Stimulated activated CD4-positive, alpha-beta T cell treated with anti-CD3 and anti-CD28 coated beads, Interleukin-2, amount 100 ng/mL, for 24 hours (primary cell): ENCODE measurements around the gene AKNAD1.
A peak's percentile ranks its signal among the peaks of the same experiment; 100 is the strongest.
"Not testable (repeated sequence)": the region's sequence is repeated elsewhere in the genome, so short reads cannot be mapped to it uniquely, and the experiment has no call there.

Experiments used
- DNase-seq, 2 donors: peaks; one replicate each; pipeline ENCODE4 v3.0.0-alpha.2; 2020

AKNAD1 gene, protein sequence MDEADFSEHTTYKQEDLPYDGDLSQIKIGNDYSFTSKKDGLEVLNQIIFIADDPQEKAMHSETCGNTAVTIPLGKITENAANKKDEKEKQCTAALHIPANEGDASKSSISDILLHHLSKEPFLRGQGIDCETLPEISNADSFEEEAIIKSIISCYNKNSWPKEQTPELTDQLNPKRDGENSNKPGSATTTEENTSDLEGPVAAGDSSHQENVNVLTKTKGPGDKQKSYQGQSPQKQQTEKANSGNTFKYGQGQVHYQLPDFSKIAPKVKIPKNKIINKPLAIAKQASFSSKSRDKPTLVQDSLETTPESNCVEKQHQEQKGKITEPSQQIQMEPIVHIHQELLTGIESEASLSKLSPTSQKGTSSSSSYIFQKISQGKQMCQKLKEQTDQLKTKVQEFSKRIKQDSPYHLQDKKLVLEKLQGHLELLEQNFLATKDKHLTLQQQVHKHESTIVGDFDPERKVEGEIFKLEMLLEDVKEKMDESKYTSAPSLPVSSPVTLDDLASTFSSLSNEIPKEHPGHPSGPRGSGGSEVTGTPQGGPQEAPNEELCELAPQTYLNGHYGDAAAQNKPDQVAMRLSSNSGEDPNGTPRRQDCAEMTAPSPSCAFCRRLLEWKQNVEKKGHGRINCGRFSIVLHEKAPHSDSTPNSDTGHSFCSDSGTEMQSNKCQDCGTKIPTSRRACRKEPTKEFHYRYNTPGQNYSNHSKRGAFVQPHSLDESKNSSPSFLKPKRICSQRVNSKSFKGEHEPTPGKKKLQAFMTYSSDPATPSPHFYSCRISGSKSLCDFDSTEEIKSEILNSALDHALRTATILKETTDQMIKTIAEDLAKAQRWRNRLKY

DNA sequence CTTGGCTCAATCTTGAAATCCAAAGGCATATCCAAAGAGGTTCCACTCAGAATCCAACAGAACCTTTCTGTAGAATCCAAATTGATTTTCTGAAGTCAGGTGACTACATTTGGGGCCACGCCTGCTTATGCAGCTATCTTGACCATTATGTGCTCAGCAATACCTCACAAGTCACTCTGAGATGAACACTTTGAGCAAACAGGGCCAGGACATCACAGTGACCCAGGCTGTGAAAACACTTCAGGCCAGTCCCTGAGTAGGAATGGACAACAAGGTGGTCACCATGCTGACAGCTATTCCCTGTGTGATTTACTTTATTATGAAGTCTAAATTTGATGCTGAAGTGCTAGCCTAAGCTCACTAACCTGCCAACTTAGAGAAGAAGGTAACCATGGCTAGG is at the start of gene AKNAD1:
Gene AKNAD1, minus strand, starts transcription at position 101 of the 400 bp plus-strand sequence. CDS start 4,430 bp downstream, outside the sequence.
- no peak for DNase-seq

DNA sequence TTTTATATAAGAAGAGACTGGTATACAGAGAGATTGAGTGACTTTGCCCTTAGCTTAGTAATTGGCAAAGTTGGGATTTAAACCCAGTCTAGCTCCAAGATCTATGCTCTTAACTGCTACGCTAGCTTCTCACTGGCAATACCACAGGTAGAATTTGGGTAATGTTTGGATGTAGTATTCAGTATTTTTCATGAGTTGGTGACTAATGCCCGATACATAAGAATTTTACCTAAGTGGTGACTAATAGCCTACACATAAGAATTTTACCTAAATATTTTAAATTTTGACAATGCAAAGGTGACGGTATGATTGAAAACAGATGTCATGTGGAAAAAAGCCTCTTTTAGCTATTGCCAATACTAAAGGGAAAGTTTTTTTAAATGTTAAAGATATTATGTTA is 44.2 kb upstream of the AKNAD1 start:
- DNase-seq: no peak

DNA sequence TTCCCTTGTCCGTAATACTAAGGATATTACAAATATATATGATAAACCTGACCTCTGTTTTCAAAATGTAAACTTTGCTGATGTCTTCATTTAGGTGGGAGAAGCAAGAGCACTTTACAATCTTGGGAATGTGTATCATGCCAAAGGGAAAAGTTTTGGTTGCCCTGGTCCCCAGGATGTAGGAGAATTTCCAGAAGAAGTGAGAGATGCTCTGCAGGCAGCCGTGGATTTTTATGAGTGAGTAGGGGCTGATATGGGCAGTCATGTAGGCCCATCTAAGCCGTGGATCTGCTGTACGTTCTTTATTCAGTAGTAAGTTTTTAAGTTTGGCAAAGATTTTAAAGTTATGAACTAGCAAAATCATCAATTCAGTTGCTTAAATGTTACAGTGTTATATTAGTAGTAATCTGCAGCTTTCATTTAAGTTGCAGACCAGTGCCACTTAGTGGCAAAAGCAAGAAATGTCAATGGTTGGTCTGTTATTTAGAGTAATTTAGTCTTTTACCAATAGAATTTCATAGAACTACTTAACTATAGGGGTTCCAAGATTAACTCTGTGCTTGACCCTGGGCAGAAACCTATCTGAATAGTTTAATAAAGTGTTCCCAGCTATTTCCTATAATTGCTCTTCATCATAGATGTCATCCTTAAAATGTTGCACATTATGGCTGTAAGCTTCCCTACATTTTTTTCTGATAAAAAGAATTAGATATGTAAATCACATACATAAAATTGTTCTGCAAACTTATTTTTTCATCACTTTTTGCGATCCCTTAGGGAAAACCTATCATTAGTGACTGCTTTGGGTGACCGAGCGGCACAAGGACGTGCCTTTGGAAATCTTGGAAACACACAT is 41.2 kb upstream of the AKNAD1 start:
- peak in 1 of 2 donors; percentile 28 for DNase-seq

DNA sequence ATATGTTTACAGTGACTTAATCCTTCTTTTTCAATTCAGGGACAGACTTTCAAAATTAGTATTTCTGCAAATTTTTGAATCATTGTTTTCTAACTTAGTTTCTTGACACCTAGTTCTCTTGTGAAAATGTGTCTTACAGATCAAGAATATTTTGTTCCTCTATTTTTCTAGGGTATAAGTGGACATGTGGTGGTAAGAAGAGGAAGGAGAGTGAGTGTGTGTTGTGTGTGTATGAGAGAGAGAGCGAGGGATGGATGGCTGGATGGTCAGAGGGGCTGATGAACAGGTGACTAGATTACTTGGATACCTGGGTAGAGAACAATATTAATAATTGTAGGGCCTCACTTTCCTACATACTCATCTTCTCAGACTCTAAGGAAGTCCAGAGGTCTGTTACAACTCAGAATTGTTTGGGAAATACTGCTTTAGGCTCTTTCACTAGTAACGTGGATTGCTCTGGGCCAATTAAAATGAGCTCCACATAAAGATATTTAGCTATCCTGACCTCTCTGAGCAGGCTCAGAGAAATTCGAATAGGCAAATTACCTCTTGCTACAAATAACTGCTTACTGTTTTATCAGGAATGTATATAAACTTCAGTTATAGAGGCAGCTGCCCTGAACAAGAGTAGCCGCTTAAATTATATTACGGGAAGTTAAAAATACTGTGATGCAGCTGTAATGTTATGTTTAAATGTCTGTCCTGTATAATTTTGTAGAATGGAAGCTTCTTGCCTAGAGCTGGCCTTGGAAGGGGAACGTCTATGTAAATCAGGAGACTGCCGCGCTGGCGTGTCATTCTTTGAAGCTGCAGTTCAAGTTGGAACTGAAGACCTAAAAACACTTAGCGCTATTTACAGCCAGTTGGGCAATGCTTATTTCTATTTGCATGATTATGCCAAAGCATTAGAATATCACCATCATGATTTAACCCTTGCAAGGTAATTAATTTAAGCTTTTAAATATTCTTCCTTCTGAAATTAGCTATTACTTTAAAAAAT is 39.6 kb upstream of the AKNAD1 start:
- no peak for DNase-seq

DNA sequence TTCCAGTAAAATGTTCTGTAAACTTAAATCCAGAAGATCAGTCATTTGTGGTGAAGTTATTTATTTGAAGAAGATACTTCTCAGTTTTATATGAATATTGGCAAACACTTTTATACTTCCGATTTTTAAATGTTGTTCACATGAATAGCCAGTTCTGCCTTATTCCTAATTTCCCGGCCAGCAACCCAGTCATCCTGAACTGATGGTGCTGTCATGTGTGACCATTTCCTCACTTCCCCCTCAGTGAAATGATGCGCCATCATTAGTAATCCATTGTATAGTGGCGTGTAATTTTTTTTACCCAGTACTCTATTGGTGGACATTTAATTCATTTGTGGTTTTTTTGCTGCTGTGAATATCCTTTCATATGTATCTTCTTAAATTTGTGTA is 36.2 kb upstream of the AKNAD1 start:
- no peak for DNase-seq

DNA sequence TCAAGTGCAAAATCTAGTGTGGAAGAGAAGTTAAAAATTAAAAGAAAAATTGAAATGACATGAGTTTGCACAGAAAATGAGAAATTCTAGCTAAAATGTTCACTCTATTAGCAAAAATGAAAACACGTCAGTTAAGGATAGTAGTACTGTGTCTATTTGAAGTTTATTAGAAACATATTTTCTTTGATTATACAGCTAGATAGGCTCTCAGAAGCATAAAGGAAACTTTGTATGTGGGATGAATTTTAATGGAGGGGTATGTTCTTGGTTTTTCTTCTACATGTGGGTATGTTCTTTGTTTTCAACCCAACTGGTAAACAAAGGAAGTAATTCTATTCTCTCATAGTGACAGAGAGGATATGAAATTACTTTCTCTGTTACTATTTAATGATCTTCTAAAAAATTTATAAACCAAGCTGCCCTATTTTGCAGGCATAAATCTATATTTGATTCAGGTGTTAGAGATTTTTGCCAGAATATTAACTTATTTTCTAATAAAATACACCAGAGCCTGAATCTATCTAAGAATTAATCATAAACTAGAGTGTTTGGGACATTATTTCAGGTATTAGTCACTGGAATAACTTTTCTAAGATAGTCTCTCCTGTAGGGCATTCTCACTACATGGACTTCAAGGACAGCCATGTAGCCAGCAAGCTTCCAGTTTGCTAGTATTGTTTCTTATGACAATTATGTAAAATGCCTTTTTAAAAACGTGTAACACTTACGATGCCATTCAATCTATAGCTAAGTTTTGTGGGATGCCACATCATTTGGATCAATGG is 35.7 kb upstream of the AKNAD1 start:
- DNase-seq: no peak

DNA sequence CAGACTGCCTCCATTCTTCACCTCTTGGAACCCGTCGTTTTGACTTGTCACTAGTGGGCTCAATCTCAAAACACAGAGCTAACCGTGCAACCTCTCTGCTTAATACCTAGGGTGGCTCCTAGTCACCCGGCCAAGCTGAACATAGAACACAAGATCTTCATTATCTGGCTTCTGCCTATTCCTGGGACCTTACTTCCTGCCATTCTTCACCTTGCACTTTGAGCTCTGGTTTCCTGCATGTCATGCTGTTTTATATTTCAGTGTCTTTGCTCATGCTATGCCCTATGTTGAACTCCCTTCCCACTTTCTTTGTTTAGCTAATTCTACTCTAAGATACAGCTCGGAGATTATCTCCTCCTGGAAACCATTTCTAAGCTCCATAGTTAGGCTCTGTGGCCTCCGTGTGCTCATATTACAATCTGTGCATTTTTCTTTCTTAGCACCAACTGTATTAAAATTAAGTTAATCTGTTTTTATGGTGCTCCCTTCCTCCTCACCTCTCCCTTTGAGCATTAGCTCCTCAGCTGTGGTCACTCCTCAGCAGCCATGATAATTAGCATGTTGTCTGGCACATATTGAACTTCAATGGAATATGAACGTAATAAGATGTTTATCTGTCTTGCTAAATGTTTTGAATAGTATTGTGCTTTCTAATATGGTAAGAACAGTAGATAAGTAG is 33.0 kb upstream of the AKNAD1 start:
- no peak for DNase-seq

DNA sequence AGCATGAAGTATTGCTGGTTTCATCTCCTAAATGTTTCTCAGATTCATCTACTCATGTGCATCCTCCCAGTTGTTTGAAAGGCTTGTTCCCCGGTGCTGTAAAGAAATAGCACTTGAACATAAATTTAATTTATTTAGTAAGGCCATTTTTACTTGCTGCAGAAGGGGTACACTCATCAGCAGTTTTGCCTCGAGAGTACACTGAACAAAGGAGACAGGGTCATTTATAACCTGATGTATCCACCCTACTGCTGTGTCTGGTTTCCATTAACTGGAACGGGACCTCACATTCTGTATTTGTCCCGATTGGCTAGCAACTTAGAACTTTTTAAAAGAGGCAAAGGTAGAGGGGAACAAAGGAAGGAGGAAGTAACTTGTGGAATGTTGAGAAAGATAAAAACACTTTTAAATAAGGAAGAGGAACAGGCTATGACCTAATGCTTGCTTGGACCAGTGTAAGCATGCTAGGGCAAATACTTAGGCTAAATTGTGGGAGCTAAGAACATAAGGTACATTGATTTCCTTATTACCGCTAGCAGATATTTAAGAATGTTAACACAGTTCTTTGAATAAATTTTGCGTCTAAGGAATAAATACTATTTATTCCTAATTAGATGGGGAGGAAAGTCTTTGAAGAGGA is 32.2 kb upstream of the AKNAD1 start:
- DNase-seq: not testable (repeated sequence)

DNA sequence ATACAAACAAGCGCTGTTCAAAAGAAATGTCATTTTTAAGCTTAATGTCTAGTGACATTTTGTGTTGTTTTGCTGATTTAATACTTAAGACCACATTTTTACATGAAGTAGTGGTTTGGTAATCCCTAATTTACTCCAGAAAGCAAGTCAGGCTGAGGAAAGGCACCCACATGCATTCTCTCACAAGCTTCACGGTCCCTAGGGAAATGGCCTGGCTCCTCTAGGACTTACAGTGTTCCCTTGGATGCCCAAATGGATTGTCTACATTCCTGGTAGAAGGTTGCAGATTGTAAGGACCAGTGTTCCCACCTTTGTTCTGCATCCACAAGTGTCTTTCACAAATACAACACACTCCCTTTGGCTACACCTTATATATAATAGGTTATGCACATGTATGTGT is 29.4 kb upstream of the AKNAD1 start:
- no peak for DNase-seq

DNA sequence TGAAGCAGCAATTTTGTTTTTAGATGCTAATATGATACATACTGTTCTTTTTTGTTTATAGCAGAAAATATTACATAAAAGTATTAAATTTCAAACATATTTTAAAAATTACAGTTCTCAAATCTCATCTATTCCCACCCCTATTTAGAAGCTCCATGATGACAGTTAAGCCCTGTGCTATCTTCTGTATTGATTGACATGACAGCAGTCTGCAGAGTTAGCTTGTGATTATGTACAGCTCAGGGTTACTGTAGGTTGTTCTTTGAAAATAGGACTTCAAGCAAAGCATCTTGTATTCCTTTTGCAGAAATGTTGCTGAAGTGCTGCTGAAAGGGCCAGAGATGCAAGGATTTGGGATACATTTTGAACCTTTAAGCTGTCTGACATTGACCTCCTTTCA is 28.1 kb upstream of the AKNAD1 start:
- no peak for DNase-seq

DNA sequence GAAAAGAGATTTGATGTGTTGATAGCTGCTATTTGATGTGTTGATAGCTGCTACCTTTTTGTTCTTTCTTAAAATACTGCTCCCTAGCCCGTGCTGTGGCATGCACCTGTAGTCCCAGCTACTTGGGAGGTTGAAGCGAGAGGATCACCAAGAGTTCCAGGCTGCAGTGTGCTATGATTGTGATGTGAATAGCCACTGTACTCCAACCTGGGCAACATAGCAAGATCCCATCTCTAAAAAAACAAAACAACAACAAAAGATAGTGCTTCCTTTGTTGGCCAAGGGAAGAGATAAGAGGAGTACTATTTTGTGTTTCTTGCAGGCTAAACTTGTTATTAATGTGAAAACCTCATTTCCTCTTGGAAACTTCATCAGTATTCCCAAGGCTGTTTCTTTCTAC is 25.9 kb upstream of the AKNAD1 start:
- no peak for DNase-seq

DNA sequence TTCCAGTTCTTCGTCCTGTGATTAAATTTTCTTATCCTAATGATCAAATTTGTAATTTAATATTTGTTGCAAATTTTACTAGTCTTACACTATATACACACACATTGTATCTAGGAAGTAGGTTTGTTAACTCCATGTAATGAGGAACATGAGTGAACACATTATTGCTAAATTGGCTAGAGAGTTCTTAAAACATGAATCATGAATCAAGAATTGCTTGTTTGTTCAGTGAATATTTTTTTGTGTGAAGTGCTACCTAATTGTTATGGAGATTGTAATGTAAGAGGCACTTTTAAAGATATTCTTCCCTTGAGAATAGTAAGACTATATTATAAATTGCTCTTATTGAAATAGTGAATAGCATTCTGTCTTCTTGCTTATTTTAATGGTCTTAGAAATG is 24.5 kb upstream of the AKNAD1 start:
- DNase-seq: no peak

DNA sequence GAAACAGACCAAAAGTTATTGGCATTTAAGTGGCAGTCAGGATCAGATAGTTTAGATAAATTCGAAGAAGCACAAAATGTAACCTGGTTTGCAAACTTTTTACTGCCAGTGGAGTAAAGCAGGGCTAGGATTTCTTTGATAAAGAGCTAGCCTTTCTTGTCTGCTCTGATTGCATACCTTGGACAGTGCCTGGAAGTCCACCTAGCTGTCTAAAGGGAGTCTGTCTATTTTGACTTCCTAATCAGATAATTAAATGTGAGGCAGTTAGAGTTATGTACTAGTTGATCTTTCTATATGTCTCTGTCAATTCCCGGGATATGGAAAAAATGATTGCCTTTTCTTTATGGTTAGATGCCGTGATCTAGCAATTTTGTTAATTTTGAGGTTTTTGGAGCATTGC is 24.0 kb upstream of the AKNAD1 start:
- no peak for DNase-seq

DNA sequence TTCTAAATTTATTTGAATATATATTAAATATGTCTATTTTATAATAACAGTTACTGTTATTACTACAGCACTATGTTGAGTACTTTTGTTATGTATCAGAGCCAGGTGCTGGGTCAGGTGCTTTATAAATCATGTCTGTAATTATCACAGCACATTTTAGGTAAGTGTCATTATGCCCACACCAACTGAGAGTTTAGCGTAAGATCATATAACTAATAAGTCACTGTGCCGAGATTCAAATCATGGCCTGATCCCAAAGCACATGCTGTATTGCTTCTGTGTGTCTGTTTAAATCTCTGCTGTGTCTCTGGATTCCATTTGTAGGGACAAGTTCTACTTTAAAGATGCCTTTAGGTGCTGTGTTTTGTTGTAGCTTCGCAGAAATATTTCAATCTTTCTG is 21.8 kb upstream of the AKNAD1 start:
- DNase-seq: no peak

DNA sequence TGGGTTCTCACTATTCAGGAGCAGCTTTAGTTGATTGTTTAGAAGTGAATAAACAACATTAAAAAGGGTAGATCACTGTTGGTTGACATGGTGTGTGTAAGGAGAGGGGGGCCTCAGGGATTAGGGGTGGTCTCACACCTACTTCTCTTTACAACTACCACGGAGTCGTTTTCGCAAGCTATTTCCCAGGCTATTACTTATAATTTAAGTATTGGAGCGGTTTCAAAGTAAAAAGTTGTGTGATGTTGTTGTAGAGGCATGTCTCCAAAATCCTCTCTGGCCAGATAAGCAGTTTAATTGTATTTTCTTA is 21.2 kb upstream of the AKNAD1 start:
- no peak for DNase-seq

DNA sequence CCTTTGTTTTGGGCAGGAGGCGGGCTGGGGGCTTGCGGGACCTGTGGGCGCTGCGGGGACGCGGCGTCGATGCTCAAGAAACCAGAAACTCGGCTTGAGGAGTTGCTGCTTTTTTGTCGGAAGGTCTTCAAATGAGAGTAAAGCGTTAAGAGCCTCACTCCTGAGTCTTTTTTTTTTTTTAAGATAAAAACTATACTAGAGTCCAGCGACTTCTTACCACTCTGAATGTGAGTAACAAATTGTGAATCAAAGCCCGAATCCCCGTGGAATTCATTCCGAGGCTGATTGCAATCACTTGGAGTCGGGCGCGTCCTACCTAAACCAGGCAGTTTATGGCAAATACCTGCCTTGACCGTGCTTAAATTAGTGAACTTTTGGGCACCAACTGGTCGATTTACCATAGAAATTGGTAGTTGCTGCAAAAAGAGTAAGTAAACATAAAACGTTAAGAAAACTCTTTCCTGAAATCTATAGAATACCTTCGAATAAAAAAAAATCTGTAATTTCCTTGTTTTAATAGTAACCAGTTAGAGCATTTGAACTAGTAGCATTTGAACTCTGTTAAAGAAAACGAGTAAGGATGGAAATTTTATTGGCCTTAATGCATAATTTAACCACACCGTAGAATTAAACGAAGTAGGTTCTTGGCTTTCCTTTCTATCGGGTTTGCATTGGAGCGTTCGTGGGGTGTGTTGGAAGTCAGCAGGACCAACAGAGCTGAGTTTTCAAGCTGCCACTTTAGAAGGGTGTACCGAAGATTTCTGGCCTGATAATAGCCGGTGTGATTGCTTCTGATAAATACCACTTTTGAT is 20.7 kb upstream of the AKNAD1 start:
- DNase-seq: peak in 1 of 2 donors; percentile 20

DNA sequence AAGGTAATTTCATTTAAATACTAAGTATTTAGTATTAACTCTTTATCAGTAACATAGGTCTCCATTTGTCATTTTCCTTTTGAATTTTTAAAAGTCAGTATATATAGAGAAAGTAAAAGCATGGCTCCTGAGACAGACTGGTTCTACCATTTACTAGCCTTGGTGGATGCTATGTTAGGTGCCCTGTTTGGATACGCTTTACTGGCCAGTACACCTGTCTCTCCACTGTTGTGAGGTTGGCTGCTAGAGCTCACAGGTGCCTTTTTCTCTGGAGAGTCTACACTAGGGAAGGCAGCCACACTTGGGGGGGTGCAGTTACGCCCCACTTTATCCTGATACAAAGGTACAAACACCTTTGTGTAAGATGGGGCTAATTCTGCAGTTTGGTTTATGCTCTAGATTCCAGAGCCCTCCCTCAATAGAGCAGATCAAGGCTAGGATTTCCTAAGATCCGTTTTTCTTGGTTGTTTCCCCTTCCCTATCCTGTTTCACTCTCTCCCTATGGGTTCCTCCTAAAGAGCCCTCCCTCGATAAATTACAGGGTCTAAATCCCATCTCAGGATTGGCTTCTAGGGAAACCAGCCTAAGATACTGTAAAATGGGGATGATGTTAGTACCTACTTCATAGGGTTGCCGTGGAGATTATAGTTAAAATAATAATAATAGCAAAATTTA is 14.3 kb upstream of the AKNAD1 start:
- DNase-seq: no peak

DNA sequence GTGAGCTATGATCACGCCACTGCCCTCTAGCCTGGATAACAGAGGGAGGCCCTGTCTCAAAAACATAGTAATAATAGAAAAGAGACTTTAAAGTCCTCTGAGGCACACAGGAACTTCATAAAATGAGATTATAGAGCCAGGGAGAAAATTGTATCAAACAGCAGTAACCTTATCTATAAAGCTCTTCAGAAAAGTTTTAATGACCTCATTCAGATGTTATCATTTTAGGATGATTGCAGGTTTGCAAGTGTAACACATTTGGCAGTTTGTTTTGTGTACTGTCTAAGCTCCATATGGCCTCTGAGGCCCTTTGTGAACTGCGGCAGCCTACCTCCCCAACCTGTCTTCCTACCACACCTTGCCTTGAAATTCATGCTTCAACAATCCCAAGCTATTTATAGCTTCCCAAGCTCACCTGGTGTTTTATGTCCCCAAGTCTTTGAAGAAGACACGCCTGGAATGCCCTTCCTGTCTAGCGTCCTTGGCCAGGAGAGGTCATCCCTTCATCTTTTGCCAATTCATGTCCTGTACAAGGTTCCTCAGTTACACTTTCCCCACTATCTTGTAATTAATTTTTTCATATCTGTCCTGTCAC is 8.5 kb upstream of the AKNAD1 start:
- DNase-seq: no peak
